Gastrocnemius medialis (tissue), 4 donors: ENCODE data around the gene GABPB2. TPM values are rescaled to one million over a fixed set of nuclear protein-coding genes. Genes with fewer than 3 reads are reported as not detected.

Experiments
- ATAC-seq, 2 donors: fragments of 150-250 bp; one replicate each; pipeline ENCODE4 v1.9.1; 2016
- DNase-seq, 2 donors: peaks; one replicate each; pipeline ENCODE4 v3.0.0-alpha.2; 2019
- H3K27ac ChIP-seq, 4 donors: fragments of 200-600 bp; sonication (generic); 1 replicate in 1 of 4; 2 replicates in 3 of 4; pipeline ENCODE4 v1.5.1; 2016 to 2018; ENCODE audit warnings: mild to moderate bottlenecking in 2 of 4, moderate library complexity in 1 of 4
- H3K27me3 ChIP-seq, 3 donors: fragments of 200-600 bp; sonication (generic) in 2 of 3; 1 replicate in 1 of 3; 2 replicates in 2 of 3; pipeline versions ENCODE4 v1.5.1 to v1.6.0; 2016 to 2019; ENCODE audit warnings: mild to moderate bottlenecking in 1 of 3, moderate library complexity in 1 of 3
- H3K36me3 ChIP-seq, 2 donors: fragments of 200-600 bp; sonication (generic) in 1 of 2; one replicate each; pipeline ENCODE4 v1.5.1; 2017 to 2018
- H3K4me1 ChIP-seq, 2 donors: fragments of 200-600 bp; sonication (generic) in 1 of 2; one replicate each; pipeline ENCODE4 v1.5.1; 2016 to 2017; ENCODE audit warnings: mild to moderate bottlenecking in 2 of 2
- H3K4me3 ChIP-seq, 4 donors: fragments of 200-600 bp; sonication (generic) in 3 of 4; 1 replicate in 1 of 4; 2 replicates in 3 of 4; pipeline ENCODE4 v1.5.1; 2016 to 2019; ENCODE audit warnings: mild to moderate bottlenecking in 2 of 4
- H3K9me3 ChIP-seq, 3 donors: fragments of 200-600 bp; sonication (generic) in 2 of 3; 1 replicate in 1 of 3; 2 replicates in 2 of 3; pipeline ENCODE4 v1.5.1; 2016 to 2019
- POLR2A ChIP-seq, 2 donors: fragments of 450-650 bp; IDR thresholded peaks; one replicate each; pipeline ENCODE4 v1.6.1; 2017; ENCODE audit warnings: antibody characterized with exemption in 2 of 2, mild to moderate bottlenecking in 2 of 2, moderate library complexity in 2 of 2
- in situ Hi-C, 4 donors: fragments of 200-750 bp; cut with MboI; loops; one replicate each; pipeline versions ENCODE4 v1.15.0 to v1.8.0; 2017; ENCODE audit warnings: low sequenced_read_pairs in 4 of 4
- intact Hi-C: fragments of 100-400 bp; cut with DNase I; formaldehyde crosslinking; loops from one replicate; pipeline ENCODE4 v1.15.1; 2023; ENCODE audit warnings: low total_unique reads
- total RNA-seq, 4 donors: library from RNA; depleted of rRNA; stranded (reverse); fragments of >200 nt; gene quantifications; one replicate each; pipeline versions ENCODE4 v1.1.0 to v1.2.3, GENCODE V29; 2016
- TF ChIP-seq, protein P1 (sequence below), 5 experiments: fragments of 450-650 bp in 3 of 5; fragments of 200-600 bp in 2 of 5; sonication (generic) in 2 of 5; IDR thresholded peaks in 4 of 5; conservative IDR thresholded peaks in 1 of 5; 1 replicate in 4 of 5; 2 replicates in 1 of 5; pipeline ENCODE4 v1.5.1; 2016 to 2019; ENCODE audit warnings: antibody characterized with exemption in 5 of 5, mild to moderate bottlenecking in 3 of 5, moderate library complexity in 3 of 5

The GABPB2 gene
- total RNA-seq, 4 donors from 2014 or later: 11.9 to 20.5 (median 17.9) TPM

DNA sequence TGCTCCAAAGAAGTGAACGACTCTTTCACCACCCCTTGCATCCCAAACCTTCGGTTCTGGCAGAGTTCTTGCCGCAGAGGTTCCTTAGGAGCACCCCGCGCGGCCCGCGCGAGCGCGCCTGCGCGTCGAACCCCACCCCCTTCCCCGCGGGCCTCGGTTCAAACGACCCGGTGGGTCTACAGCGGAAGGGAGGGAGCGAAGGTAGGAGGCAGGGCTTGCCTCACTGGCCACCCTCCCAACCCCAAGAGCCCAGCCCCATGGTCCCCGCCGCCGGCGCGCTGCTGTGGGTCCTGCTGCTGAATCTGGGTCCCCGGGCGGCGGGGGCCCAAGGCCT, 23.0 kb upstream of the GABPB2 start, which contains the start of gene C1orf56:
Gene C1orf56, plus strand, starts transcription at position 161 of the 334 bp plus-strand sequence. Its CDS starts 97 bp downstream, at position 258.
- H3K27me3 ChIP-seq: no peaks in the 10 kb centered on the region
- H3K36me3 ChIP-seq: peaks cover 0 to 12% of the 10 kb centered on the region in 2 donors
- intact Hi-C loops: no loop called here
- H3K27ac ChIP-seq: peak within 1 kb of the TSS; percentile 85 to 95 (median 92)
- no peaks in the 10 kb centered on the region for H3K9me3 ChIP-seq
- in situ Hi-C loops: no loop called here
- H3K4me3 ChIP-seq: peak within 1 kb of the TSS; percentile 68 to 92 (median 78)
- TF ChIP-seq POLR2A (IDR thresholded peaks at IDR 0.05): peak; percentile 63 to 77
- TF ChIP-seq, protein P1, sequence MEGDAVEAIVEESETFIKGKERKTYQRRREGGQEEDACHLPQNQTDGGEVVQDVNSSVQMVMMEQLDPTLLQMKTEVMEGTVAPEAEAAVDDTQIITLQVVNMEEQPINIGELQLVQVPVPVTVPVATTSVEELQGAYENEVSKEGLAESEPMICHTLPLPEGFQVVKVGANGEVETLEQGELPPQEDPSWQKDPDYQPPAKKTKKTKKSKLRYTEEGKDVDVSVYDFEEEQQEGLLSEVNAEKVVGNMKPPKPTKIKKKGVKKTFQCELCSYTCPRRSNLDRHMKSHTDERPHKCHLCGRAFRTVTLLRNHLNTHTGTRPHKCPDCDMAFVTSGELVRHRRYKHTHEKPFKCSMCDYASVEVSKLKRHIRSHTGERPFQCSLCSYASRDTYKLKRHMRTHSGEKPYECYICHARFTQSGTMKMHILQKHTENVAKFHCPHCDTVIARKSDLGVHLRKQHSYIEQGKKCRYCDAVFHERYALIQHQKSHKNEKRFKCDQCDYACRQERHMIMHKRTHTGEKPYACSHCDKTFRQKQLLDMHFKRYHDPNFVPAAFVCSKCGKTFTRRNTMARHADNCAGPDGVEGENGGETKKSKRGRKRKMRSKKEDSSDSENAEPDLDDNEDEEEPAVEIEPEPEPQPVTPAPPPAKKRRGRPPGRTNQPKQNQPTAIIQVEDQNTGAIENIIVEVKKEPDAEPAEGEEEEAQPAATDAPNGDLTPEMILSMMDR (IDR thresholded peaks at IDR 0.05 in 4 of 5, conservative IDR thresholded peaks at IDR 0.05 in 1 of 5): no peak
- H3K4me1 ChIP-seq: peaks cover 6 to 17% of the 10 kb centered on the region in 2 donors
- ATAC-seq (peak; percentile 70 to 78), DNase-seq (peak; percentile 42 to 55)

DNA sequence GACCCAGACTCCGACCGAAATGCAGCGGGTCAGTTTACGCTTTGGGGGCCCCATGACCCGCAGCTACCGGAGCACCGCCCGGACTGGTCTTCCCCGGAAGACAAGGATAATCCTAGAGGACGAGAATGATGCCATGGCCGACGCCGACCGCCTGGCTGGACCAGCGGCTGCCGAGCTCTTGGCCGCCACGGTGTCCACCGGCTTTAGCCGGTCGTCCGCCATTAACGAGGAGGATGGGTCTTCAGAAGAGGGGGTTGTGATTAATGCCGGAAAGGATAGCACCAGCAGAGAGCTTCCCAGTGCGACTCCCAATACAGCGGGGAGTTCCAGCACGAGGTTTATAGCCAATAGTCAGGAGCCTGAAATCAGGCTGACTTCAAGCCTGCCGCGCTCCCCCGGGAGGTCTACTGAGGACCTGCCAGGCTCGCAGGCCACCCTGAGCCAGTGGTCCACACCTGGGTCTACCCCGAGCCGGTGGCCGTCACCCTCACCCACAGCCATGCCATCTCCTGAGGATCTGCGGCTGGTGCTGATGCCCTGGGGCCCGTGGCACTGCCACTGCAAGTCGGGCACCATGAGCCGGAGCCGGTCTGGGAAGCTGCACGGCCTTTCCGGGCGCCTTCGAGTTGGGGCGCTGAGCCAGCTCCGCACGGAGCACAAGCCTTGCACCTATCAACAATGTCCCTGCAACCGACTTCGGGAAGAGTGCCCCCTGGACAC, 22.5 kb upstream of the GABPB2 start:
- in situ Hi-C loops: no loop called here
- H3K27me3 ChIP-seq: no peaks in the 10 kb centered on the region
- peaks cover 6 to 17% of the 10 kb centered on the region in 2 donors for H3K4me1 ChIP-seq
- DNase-seq (peak; percentile 58 to 74), ATAC-seq (peak; percentile 83 to 87)
- TF ChIP-seq, protein P1 (IDR thresholded peaks at IDR 0.05 in 4 of 5, conservative IDR thresholded peaks at IDR 0.05 in 1 of 5): peak in 3 of 5 experiments; percentile 56 to 66 (median 59)
- TF ChIP-seq POLR2A (IDR thresholded peaks at IDR 0.05): no peak
- no peaks in the 10 kb centered on the region for H3K9me3 ChIP-seq
- peak overlapping the region; percentile 68 to 92 (median 78) for H3K4me3 ChIP-seq
- H3K36me3 ChIP-seq: peaks cover 0 to 17% of the 10 kb centered on the region in 2 donors
- intact Hi-C loops: loop anchor here (1.0 kb wide), 1 partner anchor 24 kb away; no protein-coding TSS in a partner anchor
- peak overlapping the region; percentile 85 to 95 (median 92) for H3K27ac ChIP-seq

DNA sequence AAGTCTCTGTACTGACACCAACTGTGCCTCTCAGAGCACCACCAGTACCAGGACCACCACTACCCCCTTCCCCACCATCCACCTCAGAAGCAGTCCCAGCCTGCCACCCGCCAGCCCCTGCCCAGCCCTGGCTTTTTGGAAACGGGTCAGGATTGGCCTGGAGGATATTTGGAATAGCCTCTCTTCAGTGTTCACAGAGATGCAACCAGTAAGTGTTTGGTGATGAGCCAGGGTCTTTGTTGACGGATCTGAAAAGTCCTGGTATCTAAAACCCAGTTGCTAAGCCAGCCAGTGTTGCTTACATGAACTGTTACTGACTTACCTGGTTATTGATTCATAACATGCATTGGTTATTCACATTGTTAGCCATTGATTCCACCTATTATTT, 21.9 kb upstream of the GABPB2 start:
- intact Hi-C loops: loop anchor here (1.0 kb wide), 1 partner anchor 24 kb away; no protein-coding TSS in a partner anchor
- peaks cover 6 to 17% of the 10 kb centered on the region in 2 donors for H3K4me1 ChIP-seq
- peak overlapping the region; percentile 68 to 92 (median 78) for H3K4me3 ChIP-seq
- no peaks in the 10 kb centered on the region for H3K9me3 ChIP-seq
- no peaks in the 10 kb centered on the region for H3K27me3 ChIP-seq
- peak overlapping the region; percentile 85 to 95 (median 92) for H3K27ac ChIP-seq
- H3K36me3 ChIP-seq: peaks cover 0 to 22% of the 10 kb centered on the region in 2 donors
- no peak for TF ChIP-seq POLR2A (IDR thresholded peaks at IDR 0.05)
- TF ChIP-seq, protein P1 (IDR thresholded peaks at IDR 0.05 in 4 of 5, conservative IDR thresholded peaks at IDR 0.05 in 1 of 5): peak in 2 of 5 experiments; percentile 52 to 59
- ATAC-seq: peak in 1 of 2 donors; percentile 2
- no peak for DNase-seq
- in situ Hi-C loops: no loop called here

DNA sequence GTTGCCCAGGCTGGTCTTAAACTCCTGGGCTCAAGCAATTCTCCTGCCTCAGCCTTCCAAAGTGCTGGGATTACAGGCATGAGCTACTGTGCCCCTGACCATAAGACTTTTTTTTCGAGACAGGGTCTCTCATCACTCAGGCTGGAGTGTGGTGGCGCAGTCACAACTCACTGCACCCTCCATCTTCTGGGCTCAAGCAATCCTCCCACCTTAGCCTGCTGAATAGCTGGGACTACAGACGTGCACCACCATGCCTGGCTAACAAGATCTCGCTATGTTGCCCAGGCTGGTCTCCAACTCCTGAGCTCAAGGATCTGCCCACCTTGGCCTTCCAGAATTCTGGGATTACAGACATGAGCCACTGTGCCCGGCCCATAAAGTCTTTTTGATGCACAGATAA, 21.1 kb upstream of the GABPB2 start:
- in situ Hi-C loops: no loop called here
- DNase-seq: no peak
- Histone ChIP-seq H3K4me1 (peaks cover 6 to 17% of the 10 kb centered on the region in 2 donors), H3K9me3 (no peaks in the 10 kb centered on the region), H3K27me3 (no peaks in the 10 kb centered on the region), H3K4me3 (no peak overlapping the region), H3K36me3 (peaks cover 0 to 31% of the 10 kb centered on the region in 2 donors), H3K27ac (peak overlapping the region in 3 of 4 donors; percentile 10 to 94 (median 91))
- intact Hi-C loops: no loop called here
- no peak for TF ChIP-seq POLR2A (IDR thresholded peaks at IDR 0.05)
- TF ChIP-seq, protein P1 (IDR thresholded peaks at IDR 0.05 in 4 of 5, conservative IDR thresholded peaks at IDR 0.05 in 1 of 5): no peak
- no peak for ATAC-seq
